Gastroesophageal sphincter (tissue), 4 donors: ENCODE measurements around the gene MALL. TPM values are rescaled to one million over a fixed set of nuclear protein-coding genes. Genes with fewer than 3 reads are reported as not detected.

Source experiments
- small RNA-seq, 4 donors: library from RNA; depleted of rRNA; stranded (forward); fragments of <200 nt; gene quantifications; one replicate each; pipeline ENCODE3, GENCODE V24; 2016
- total RNA-seq, 4 donors: library from RNA; depleted of rRNA; stranded (reverse); fragments of >200 nt; gene quantifications; one replicate each; pipeline ENCODE4 v1.1.0, GENCODE V29; 2016

MALL gene
- total RNA-seq, 4 donors from 2014 or later, result 2.5 to 28.3 (median 14.8) TPM

Small RNAs within 50 kb of the gene (small RNA-seq; reads per million reads assigned to genes)
- 0 reads per million in 4 donors for gene MIR4267
- gene MIR4436B1, result 0 reads per million in 4 donors

Other genes starting within 250 kb of the MALL start
- 1 to 10 TPM; 2.6 to 5.4 (median 3.6) TPM for gene LIMS3, start 217.1 kb downstream of the MALL start, total RNA-seq
- gene NPHP1, start 89.2 kb upstream of the MALL start, total RNA-seq, result 10 to 100 TPM in 2 of 4 donors, 1 to 10 TPM in 2; 8.2 to 19.5 (median 9.9) TPM
- gene MTLN, start 96.7 kb upstream of the MALL start, total RNA-seq, result 100 to 1,000 TPM in 3 of 4 donors, 10 to 100 TPM in 1; 81.1 to 170 (median 147) TPM